Non-pigmented ciliary epithelial cell (primary cell): Measurements from ENCODE around the gene MIS18A.

Experiments
- DNase-seq: peaks from one replicate; pipeline ENCODE4 v3.0.0-alpha.2; 2010; ENCODE audit warnings: low read depth

MIS18A gene

DNA sequence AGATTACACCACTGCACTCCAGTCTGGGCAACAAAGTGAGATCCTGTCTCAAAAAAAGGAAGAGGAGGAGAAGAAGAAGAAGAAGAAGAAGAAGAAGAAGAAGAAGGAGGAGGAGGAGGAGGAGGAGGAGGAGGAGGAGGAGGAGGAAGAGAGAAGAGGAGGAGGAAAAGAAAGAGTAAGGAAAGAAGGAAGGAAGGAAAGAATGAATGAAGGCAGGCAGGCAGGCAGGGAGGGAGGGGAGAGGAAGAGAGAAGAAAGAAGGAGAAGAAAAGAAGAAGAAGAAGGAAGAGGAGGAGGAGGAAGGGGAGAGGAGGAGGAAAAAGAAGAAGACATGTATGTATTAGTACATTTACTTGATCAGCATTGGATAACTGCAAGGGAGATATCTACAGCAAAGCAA is 26.7 kb downstream of the MIS18A start:
- DNase-seq: no peak

- no peak for DNase-seq
Observed at GRCh38 chr21:32249511-32250280, 29.2 kb downstream of the MIS18A start.

GRCh38 chr21:32248571-32249461 is 30.0 kb downstream of the MIS18A start:
- DNase-seq: no peak

DNA sequence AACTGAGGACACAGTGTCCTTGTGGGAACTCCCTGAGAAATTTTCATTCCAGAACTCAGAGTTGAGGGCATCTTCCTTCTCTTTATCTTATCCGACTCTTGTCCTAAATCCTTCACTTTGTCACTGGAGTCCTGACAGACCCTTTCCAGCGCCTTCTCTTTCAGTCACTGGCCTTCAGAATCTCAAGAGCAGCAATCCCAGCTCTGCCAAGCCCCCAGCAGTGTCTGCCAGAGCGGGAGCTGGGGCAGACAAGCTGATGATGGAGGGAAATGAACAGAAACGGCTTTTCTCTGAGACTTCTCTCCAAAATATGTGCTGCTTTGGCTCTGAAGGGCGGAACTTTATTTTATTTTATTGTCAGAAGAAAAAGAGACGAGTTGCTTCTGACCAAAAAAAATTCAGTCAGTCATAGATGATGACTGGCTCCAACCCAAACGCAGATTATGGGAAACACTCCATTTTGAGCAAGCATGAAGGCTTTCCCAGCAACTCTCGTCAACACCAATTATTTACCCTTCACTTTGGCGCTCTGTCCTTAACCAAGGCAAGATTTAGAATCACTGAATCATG is 32.2 kb downstream of the MIS18A start:
- DNase-seq: no peak

DNA sequence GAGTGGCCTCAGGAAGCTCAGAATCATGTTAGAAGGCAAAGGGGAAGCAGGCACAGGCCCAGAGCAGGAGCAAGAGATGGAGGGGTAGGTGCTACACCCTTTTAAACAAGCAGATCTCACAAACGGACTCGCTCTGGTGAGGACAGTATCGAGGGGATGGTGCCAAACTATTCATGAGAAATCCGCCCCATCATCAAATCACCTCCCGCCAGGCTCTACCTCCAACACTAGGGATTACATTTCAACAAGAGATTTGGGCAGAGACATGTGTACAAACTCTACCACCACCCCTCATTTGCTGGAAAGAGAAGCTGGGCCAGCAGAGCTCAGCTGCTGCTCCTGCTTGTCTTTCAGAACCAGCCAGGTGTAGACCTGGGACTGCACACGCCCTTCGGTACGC is 32.9 kb downstream of the MIS18A start:
- no peak for DNase-seq

GRCh38 chr21:32240851-32241687 is 37.8 kb downstream of the MIS18A start:
- no peak for DNase-seq

- no peak for DNase-seq
Observed at GRCh38 chr21:32239551-32239950, 39.3 kb downstream of the MIS18A start.

DNA sequence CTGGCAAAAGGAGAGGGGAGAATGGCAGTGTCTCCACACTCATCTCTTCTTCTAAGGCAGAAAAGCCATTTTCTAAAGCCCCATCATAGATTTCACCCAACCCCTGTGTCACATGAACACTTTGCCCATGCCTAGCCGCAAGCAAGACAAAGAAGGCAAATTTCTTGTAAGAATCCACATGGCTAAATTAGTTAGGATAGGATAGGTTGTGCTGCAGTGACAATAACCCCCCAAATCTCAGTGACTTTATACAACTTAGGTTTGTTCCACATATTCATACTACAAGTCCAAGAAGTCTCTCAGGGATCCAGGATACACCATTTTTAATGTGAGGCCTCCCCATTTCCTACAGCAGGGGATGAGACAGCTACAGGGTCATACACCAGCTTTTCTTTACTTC is 40.8 kb downstream of the MIS18A start:
- no peak for DNase-seq

- DNase-seq: no peak
Observed at GRCh38 chr21:32237021-32237420, 41.8 kb downstream of the MIS18A start.

- DNase-seq: no peak
Observed at GRCh38 chr21:32233722-32234301, 45.0 kb downstream of the MIS18A start.

- DNase-seq: no peak
Observed at GRCh38 chr21:32233055-32233546, 45.7 kb downstream of the MIS18A start.

GRCh38 chr21:32226444-32226843 is 52.4 kb downstream of the MIS18A start:
- no peak for DNase-seq
